ENCODE results near the gene DHH. TPM values are rescaled to one million over a fixed set of nuclear protein-coding genes. Genes with fewer than 3 reads are reported as not detected.
A peak's percentile ranks its signal among the peaks of the same experiment; 100 is the strongest.

Gene DHH
- total and polyA plus RNA-seq, 10 of the 15 experiments (the other 5 are each of a cell fraction or from before 2014, with no cell fraction given), result 0.01 TPM; not detected in 9

GRCh38 chr12:49121047-49121696, 26.6 kb upstream of the DHH start:
- intact Hi-C loops (cut with micrococcal nuclease; ENCODE audit: unreplicated experiment) (no loop called here), in situ Hi-C loops (cut with MboI) (no loop called here)
- TF ChIP-seq, protein P1, sequence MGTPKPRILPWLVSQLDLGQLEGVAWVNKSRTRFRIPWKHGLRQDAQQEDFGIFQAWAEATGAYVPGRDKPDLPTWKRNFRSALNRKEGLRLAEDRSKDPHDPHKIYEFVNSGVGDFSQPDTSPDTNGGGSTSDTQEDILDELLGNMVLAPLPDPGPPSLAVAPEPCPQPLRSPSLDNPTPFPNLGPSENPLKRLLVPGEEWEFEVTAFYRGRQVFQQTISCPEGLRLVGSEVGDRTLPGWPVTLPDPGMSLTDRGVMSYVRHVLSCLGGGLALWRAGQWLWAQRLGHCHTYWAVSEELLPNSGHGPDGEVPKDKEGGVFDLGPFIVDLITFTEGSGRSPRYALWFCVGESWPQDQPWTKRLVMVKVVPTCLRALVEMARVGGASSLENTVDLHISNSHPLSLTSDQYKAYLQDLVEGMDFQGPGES (IDR thresholded peaks at IDR 0.05), result no peak
- no peak for TF ChIP-seq ZNF207 (IDR thresholded peaks at IDR 0.05; ENCODE audit: borderline replicate concordance)
- TF ChIP-seq, protein P2, sequence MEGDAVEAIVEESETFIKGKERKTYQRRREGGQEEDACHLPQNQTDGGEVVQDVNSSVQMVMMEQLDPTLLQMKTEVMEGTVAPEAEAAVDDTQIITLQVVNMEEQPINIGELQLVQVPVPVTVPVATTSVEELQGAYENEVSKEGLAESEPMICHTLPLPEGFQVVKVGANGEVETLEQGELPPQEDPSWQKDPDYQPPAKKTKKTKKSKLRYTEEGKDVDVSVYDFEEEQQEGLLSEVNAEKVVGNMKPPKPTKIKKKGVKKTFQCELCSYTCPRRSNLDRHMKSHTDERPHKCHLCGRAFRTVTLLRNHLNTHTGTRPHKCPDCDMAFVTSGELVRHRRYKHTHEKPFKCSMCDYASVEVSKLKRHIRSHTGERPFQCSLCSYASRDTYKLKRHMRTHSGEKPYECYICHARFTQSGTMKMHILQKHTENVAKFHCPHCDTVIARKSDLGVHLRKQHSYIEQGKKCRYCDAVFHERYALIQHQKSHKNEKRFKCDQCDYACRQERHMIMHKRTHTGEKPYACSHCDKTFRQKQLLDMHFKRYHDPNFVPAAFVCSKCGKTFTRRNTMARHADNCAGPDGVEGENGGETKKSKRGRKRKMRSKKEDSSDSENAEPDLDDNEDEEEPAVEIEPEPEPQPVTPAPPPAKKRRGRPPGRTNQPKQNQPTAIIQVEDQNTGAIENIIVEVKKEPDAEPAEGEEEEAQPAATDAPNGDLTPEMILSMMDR (IDR thresholded peaks at IDR 0.05 in 2 of 3, conservative IDR thresholded peaks at IDR 0.05 in 1 of 3; ENCODE audit: control insufficient read depth in 2 of 3, extremely low read depth in 1 of 3, insufficient read depth in 1 of 3, low read depth in 3 of 3, low read length in 3 of 3), result peak; percentile 25 to 61 (median 36); a peak in 4 of 6 replicates
- TF ChIP-seq NR2F1 (conservative IDR thresholded peaks at IDR 0.05), result 0 out of 2 replicates have a peak, but pooled peaks have one; percentile 19
- TF ChIP-seq RAD21 (IDR thresholded peaks at IDR 0.05; ENCODE audit: insufficient read depth, low read depth, low read length), result peak; percentile 49
- TF ChIP-seq SMC3 (IDR thresholded peaks at IDR 0.05; ENCODE audit: borderline replicate concordance, low read length), result peak; percentile 19; the same call in 1 of the 2 replicates
- Histone ChIP-seq H2AFZ (ENCODE audit: control insufficient read depth, low read depth, low read length) (no peak overlapping the region), H3K4me1 (ENCODE audit: control insufficient read depth, insufficient read depth, low read length) (no peaks in the 10 kb centered on the region), H3K27ac (ENCODE audit: control insufficient read depth, insufficient read depth) (no peak overlapping the region), H3K79me2 (ENCODE audit: control insufficient read depth, insufficient read depth, low read length) (no peaks in the 10 kb centered on the region), H3K9ac (ENCODE audit: control insufficient read depth, insufficient read depth, low read length) (no peak overlapping the region), H3K4me2 (ENCODE audit: control insufficient read depth, insufficient read depth) (no peak overlapping the region), H3K4me3 (no peak overlapping the region), H3K9me3 (replicated peaks; ENCODE audit: control insufficient read depth, insufficient read depth, low read length) (no peaks in the 10 kb centered on the region), H3K27me3 (replicated peaks in 1 of 2; ENCODE audit: control insufficient read depth in 2 of 2, insufficient read depth in 2 of 2, low read length in 1 of 2) (no peaks in the 10 kb centered on the region), H3K36me3 (ENCODE audit: control insufficient read depth in 2 of 2, insufficient read depth in 2 of 2, low read length in 1 of 2) (no peaks in the 10 kb centered on the region), H4K20me1 (ENCODE audit: control insufficient read depth, insufficient read depth) (no peaks in the 10 kb centered on the region)
- CTCF ChIA-PET, result interaction anchor here (0.7 to 2.7 kb wide), 14 partner anchors 9 to 109 kb away, joined by 3 to 18 read pairs (median 3); partner anchors contain the start of genes LMBR1L and RHEBL1
- RAD21 ChIA-PET (ENCODE audit: unreplicated experiment), result interaction anchor here (0.7 to 1.0 kb wide), 5 partner anchors 23 to 124 kb away, joined by 3 to 7 read pairs (median 3); no protein-coding TSS in a partner anchor
- FAIRE-seq (no peak), ATAC-seq (peak; percentile 52), DNase-seq (ENCODE audit: low read depth, low spot score) (no peak)
- BruUV-seq (replicated peaks), result no TSS peak
- SMC1A ChIA-PET (ENCODE audit: uncharacterized antibody, unreplicated experiment), result interaction anchor here (1.0 to 2.5 kb wide), 2 partner anchors 11 to 33 kb away, joined by 6 to 8 read pairs; partner anchors contain the start of gene LMBR1L
- POLR2A ChIA-PET, result interaction anchor here (0.7 to 1.2 kb wide), 2 partner anchors 15 to 91 kb away, joined by 3 read pairs; no protein-coding TSS in a partner anchor
- 32% methylated on average over 6 of the region's 6 CpGs for WGBS (ENCODE audit: insufficient coverage, insufficient replicate concordance, low lambda C conversion rate, missing lambda C conversion rate)
